ENCODE data around the gene SLITRK5. TPM values are rescaled to one million over a fixed set of nuclear protein-coding genes. Genes with fewer than 3 reads are reported as not detected.
A peak's percentile ranks its signal among the peaks of the same experiment; 100 is the strongest.

The SLITRK5 gene
- total RNA-seq: not detected

- POLR2A ChIA-PET: no interaction called here
- Mint-ChIP-seq H3K4me3 (peak within 1 kb of the TSS; percentile 67), H3K4me1 (peaks cover 6% of the 10 kb centered on the region), H3K27me3 (peaks cover 39% of the 10 kb centered on the region), H3K27ac (peak within 1 kb of the TSS; percentile 38), H3K9me3 (peaks cover 1% of the 10 kb centered on the region), H3K36me3 (no peaks in the 10 kb centered on the region)
- peak; percentile 75 for DNase-seq
- peak; percentile 94 for ATAC-seq (ENCODE audit: low read depth)
Measured at GRCh38 chr13:87671031-87671752, at the start of gene SLITRK5. Gene SLITRK5 (plus strand): TSS chr13:87671371. CDS start chr13:87675389, 4,018 bp downstream.

- H3K36me3 Mint-ChIP-seq: no peaks in the 10 kb centered on the region
- H3K4me3 Mint-ChIP-seq: no peak overlapping the region
- ATAC-seq (ENCODE audit: low read depth) (no peak), DNase-seq (no peak)
- H3K9me3 Mint-ChIP-seq: no peaks in the 10 kb centered on the region
- H3K4me1 Mint-ChIP-seq: no peaks in the 10 kb centered on the region
- POLR2A ChIA-PET: no interaction called here
- H3K27ac Mint-ChIP-seq: no peak overlapping the region
- no peaks in the 10 kb centered on the region for H3K27me3 Mint-ChIP-seq
Measured at GRCh38 chr13:87622971-87623370, 48.2 kb upstream of the SLITRK5 start.

GRCh38 chr13:87656306-87656705 lies 14.9 kb upstream of the SLITRK5 start:
- Mint-ChIP-seq H3K27ac (no peak overlapping the region), H3K9me3 (no peaks in the 10 kb centered on the region), H3K27me3 (no peaks in the 10 kb centered on the region), H3K4me3 (no peak overlapping the region), H3K36me3 (no peaks in the 10 kb centered on the region), H3K4me1 (no peaks in the 10 kb centered on the region)
- ATAC-seq (ENCODE audit: low read depth): no peak
- POLR2A ChIA-PET: no interaction called here
- no peak for DNase-seq

GRCh38 chr13:87661471-87661870 lies 9.7 kb upstream of the SLITRK5 start:
- POLR2A ChIA-PET: no interaction called here
- H3K36me3 Mint-ChIP-seq: no peaks in the 10 kb centered on the region
- ATAC-seq (ENCODE audit: low read depth) (no peak), DNase-seq (no peak)
- H3K4me1 Mint-ChIP-seq: no peaks in the 10 kb centered on the region
- H3K4me3 Mint-ChIP-seq: no peak overlapping the region
- H3K27ac Mint-ChIP-seq: no peak overlapping the region
- no peaks in the 10 kb centered on the region for H3K9me3 Mint-ChIP-seq
- peaks cover 3% of the 10 kb centered on the region for H3K27me3 Mint-ChIP-seq

GRCh38 chr13:87666831-87667230 lies 4.3 kb upstream of the SLITRK5 start:
- Mint-ChIP-seq H3K4me1 (no peaks in the 10 kb centered on the region), H3K27ac (no peak overlapping the region), H3K4me3 (no peak overlapping the region), H3K36me3 (no peaks in the 10 kb centered on the region), H3K27me3 (peaks cover 14% of the 10 kb centered on the region), H3K9me3 (no peaks in the 10 kb centered on the region)
- POLR2A ChIA-PET: no interaction called here
- DNase-seq (no peak), ATAC-seq (ENCODE audit: low read depth) (no peak)

- H3K4me3 Mint-ChIP-seq: no peak overlapping the region
- DNase-seq: no peak
- no peak for ATAC-seq (ENCODE audit: low read depth)
- peaks cover 2% of the 10 kb centered on the region for H3K4me1 Mint-ChIP-seq
- peaks cover 16% of the 10 kb centered on the region for H3K27me3 Mint-ChIP-seq
- no peaks in the 10 kb centered on the region for H3K36me3 Mint-ChIP-seq
- H3K9me3 Mint-ChIP-seq: no peaks in the 10 kb centered on the region
- no peak overlapping the region for H3K27ac Mint-ChIP-seq
- POLR2A ChIA-PET: no interaction called here
Measured at GRCh38 chr13:87667686-87668085, 3.5 kb upstream of the SLITRK5 start.

- no peak overlapping the region for H3K27ac Mint-ChIP-seq
- ATAC-seq (ENCODE audit: low read depth) (no peak), DNase-seq (no peak)
- peaks cover 33% of the 10 kb centered on the region for H3K27me3 Mint-ChIP-seq
- H3K9me3 Mint-ChIP-seq: peaks cover 1% of the 10 kb centered on the region
- H3K4me3 Mint-ChIP-seq: no peak overlapping the region
- POLR2A ChIA-PET: no interaction called here
- H3K4me1 Mint-ChIP-seq: peaks cover 6% of the 10 kb centered on the region
- H3K36me3 Mint-ChIP-seq: no peaks in the 10 kb centered on the region
Measured at GRCh38 chr13:87669379-87669978, 1.7 kb upstream of the SLITRK5 start.

GRCh38 chr13:87671753-87672605 lies 808 bp downstream of the SLITRK5 start:
- peak; percentile 29 for DNase-seq
- Mint-ChIP-seq H3K27ac (peak overlapping the region; percentile 38), H3K4me1 (peaks cover 6% of the 10 kb centered on the region), H3K9me3 (peaks cover 1% of the 10 kb centered on the region), H3K27me3 (peaks cover 44% of the 10 kb centered on the region), H3K4me3 (peak overlapping the region; percentile 67), H3K36me3 (no peaks in the 10 kb centered on the region)
- ATAC-seq (ENCODE audit: low read depth): no peak
- POLR2A ChIA-PET: no interaction called here

- peaks cover 1% of the 10 kb centered on the region for H3K9me3 Mint-ChIP-seq
- POLR2A ChIA-PET: no interaction called here
- H3K4me1 Mint-ChIP-seq: peaks cover 11% of the 10 kb centered on the region
- H3K27ac Mint-ChIP-seq: no peak overlapping the region
- peaks cover 61% of the 10 kb centered on the region for H3K27me3 Mint-ChIP-seq
- ATAC-seq (ENCODE audit: low read depth) (no peak), DNase-seq (no peak)
- H3K36me3 Mint-ChIP-seq: no peaks in the 10 kb centered on the region
- H3K4me3 Mint-ChIP-seq: peak overlapping the region; percentile 4
Measured at GRCh38 chr13:87674247-87674738, 3.1 kb downstream of the SLITRK5 start.

- H3K27me3 Mint-ChIP-seq: peaks cover 58% of the 10 kb centered on the region
- no peak for ATAC-seq (ENCODE audit: low read depth)
- H3K4me1 Mint-ChIP-seq: peaks cover 11% of the 10 kb centered on the region
- no peak overlapping the region for H3K4me3 Mint-ChIP-seq
- H3K27ac Mint-ChIP-seq: no peak overlapping the region
- H3K36me3 Mint-ChIP-seq: no peaks in the 10 kb centered on the region
- peaks cover 1% of the 10 kb centered on the region for H3K9me3 Mint-ChIP-seq
- no peak for DNase-seq
- POLR2A ChIA-PET: no interaction called here
Measured at GRCh38 chr13:87675851-87676250, 4.7 kb downstream of the SLITRK5 start.

- H3K36me3 Mint-ChIP-seq: no peaks in the 10 kb centered on the region
- DNase-seq (no peak), ATAC-seq (ENCODE audit: low read depth) (no peak)
- peaks cover 1% of the 10 kb centered on the region for H3K9me3 Mint-ChIP-seq
- POLR2A ChIA-PET: no interaction called here
- peaks cover 11% of the 10 kb centered on the region for H3K4me1 Mint-ChIP-seq
- peaks cover 52% of the 10 kb centered on the region for H3K27me3 Mint-ChIP-seq
- H3K27ac Mint-ChIP-seq: no peak overlapping the region
- no peak overlapping the region for H3K4me3 Mint-ChIP-seq
Measured at GRCh38 chr13:87676254-87677042, 5.3 kb downstream of the SLITRK5 start.

GRCh38 chr13:87677043-87677495 lies 5.9 kb downstream of the SLITRK5 start:
- peaks cover 1% of the 10 kb centered on the region for H3K9me3 Mint-ChIP-seq
- no peaks in the 10 kb centered on the region for H3K36me3 Mint-ChIP-seq
- H3K27me3 Mint-ChIP-seq: peaks cover 50% of the 10 kb centered on the region
- no peak overlapping the region for H3K4me3 Mint-ChIP-seq
- DNase-seq: no peak
- POLR2A ChIA-PET: no interaction called here
- no peak overlapping the region for H3K27ac Mint-ChIP-seq
- no peak for ATAC-seq (ENCODE audit: low read depth)
- peaks cover 11% of the 10 kb centered on the region for H3K4me1 Mint-ChIP-seq

Data from activated naive CD8-positive, alpha-beta T cell treated with anti-CD3 and anti-CD28 coated beads, Interleukin-2, amount 10 ng/mL, durations not matched to agents 7 days and 5 days (primary cell).